NT2/D1 (cell line): ENCODE results near the gene CCNC.

Source experiments
- SUZ12 ChIP-seq: IDR thresholded peaks from 2 replicates; pipeline ENCODE4 v1.6.1; 2011; ENCODE audit not compliant: insufficient read length, insufficient read depth; ENCODE audit errors: extremely low read depth
- YY1 ChIP-seq: IDR thresholded peaks from 2 replicates; pipeline ENCODE4 v1.6.1; 2011; ENCODE audit not compliant: insufficient read length, insufficient read depth
- ZNF274 ChIP-seq: IDR thresholded peaks from 2 replicates; pipeline ENCODE4 v1.6.1; 2011; ENCODE audit warnings: mild to moderate bottlenecking, low read depth, low read length

GRCh38 chr6:99604166-99605073 lies 36.0 kb upstream of the CCNC start:
- no peak for TF ChIP-seq YY1
- no peak for TF ChIP-seq ZNF274
- no peak for TF ChIP-seq SUZ12
